Keratinocyte (primary cell): Measurements from ENCODE around the gene ATF3. TPM values are rescaled to one million over a fixed set of nuclear protein-coding genes. Genes with fewer than 3 reads are reported as not detected.
A peak's percentile ranks its signal among the peaks of the same experiment; 100 is the strongest.

Experiments
- DNase-seq: peaks from one replicate; pipeline ENCODE4 v3.0.0-alpha.2; 2011; ENCODE audit warnings: low read depth, missing footprints, low spot score
- FAIRE-seq: peaks from 2 replicates; lab custom pipeline; 2011; peaks lifted over from hg19 to GRCh38; lab: Jason Lieb, UNC
- H2AFZ ChIP-seq: 2 replicates; pipeline ENCODE4 v1.6.0; 2012; ENCODE audit warnings: low read length, control low read depth, inconsistent platforms; ENCODE audit not compliant: control insufficient read depth
- H3K27ac ChIP-seq: 2 replicates; pipeline ENCODE4 v1.5.1; 2011; ENCODE audit warnings: low read length; ENCODE audit not compliant: control insufficient read depth, insufficient read depth
- H3K27me3 ChIP-seq: 3 replicates; pipeline ENCODE4 v1.6.0; 2011; ENCODE audit warnings: low read length; ENCODE audit not compliant: control insufficient read depth, insufficient read depth; ENCODE audit errors: extremely low read depth
- H3K36me3 ChIP-seq, 2 experiments: 2 replicates in 1 of 2; 3 replicates in 1 of 2; pipeline ENCODE4 v1.5.1; 2011; ENCODE audit warnings: low read length in 2 of 2, mild to moderate bottlenecking in 1 of 2; ENCODE audit not compliant: control insufficient read depth in 2 of 2, insufficient read depth in 2 of 2; ENCODE audit errors: extremely low read depth in 1 of 2
- H3K4me1 ChIP-seq: 3 replicates; pipeline ENCODE4 v1.5.1; 2011; ENCODE audit warnings: low read length; ENCODE audit not compliant: control insufficient read depth, insufficient read depth; ENCODE audit errors: extremely low read depth
- H3K4me2 ChIP-seq: 3 replicates; pipeline ENCODE4 v1.6.0; 2011; ENCODE audit warnings: low read depth, low read length; ENCODE audit not compliant: control insufficient read depth, insufficient read depth; ENCODE audit errors: extremely low read depth
- H3K4me3 ChIP-seq, 3 experiments: fragments of 200-600 bp in 1 of 3; sonication (generic) in 1 of 3; 2 replicates in 2 of 3; 3 replicates in 1 of 3; pipeline ENCODE4 v1.5.1; 2011 to 2016; ENCODE audit warnings: low read length in 3 of 3, mild to moderate bottlenecking in 3 of 3, control low read depth in 2 of 3, inconsistent platforms in 1 of 3, low read depth in 1 of 3, mixed read lengths in 1 of 3, mixed run types in 1 of 3, moderate library complexity in 1 of 3; ENCODE audit not compliant: control insufficient read depth in 2 of 3, insufficient read depth in 2 of 3; ENCODE audit errors: extremely low read depth in 1 of 3
- H3K79me2 ChIP-seq: 2 replicates; pipeline ENCODE4 v1.6.0; 2012; ENCODE audit warnings: low read length; ENCODE audit not compliant: control insufficient read depth, insufficient read depth
- H3K9ac ChIP-seq: 3 replicates; pipeline ENCODE4 v1.6.0; 2011; ENCODE audit warnings: low read length; ENCODE audit not compliant: control insufficient read depth, insufficient read depth; ENCODE audit errors: extremely low read depth
- H3K9me1 ChIP-seq: 3 replicates; pipeline ENCODE4 v1.6.0; 2011; ENCODE audit warnings: low read length; ENCODE audit not compliant: control insufficient read depth, insufficient read depth; ENCODE audit errors: extremely low read depth
- H3K9me3 ChIP-seq: 2 replicates; pipeline ENCODE4 v1.5.1; 2012; ENCODE audit warnings: low read depth, low read length; ENCODE audit not compliant: control insufficient read depth
- H4K20me1 ChIP-seq: 3 replicates; pipeline ENCODE4 v1.6.0; 2011; ENCODE audit warnings: low read length; ENCODE audit not compliant: control insufficient read depth, insufficient read depth; ENCODE audit errors: extremely low read depth
- CTCF ChIP-seq, 3 experiments: IDR thresholded peaks in 1 of 3; conservative IDR thresholded peaks in 1 of 3; optimal IDR thresholded peaks in 1 of 3; 2 replicates in 2 of 3; 3 replicates in 1 of 3; pipeline versions ENCODE3 to v1.5.1; 2011; ENCODE audit warnings: low read length in 3 of 3, mild to moderate bottlenecking in 3 of 3, moderate library complexity in 2 of 3, control low read depth in 1 of 3, inconsistent platforms in 1 of 3; ENCODE audit not compliant: insufficient read depth in 2 of 3; ENCODE audit errors: extremely low read depth in 1 of 3
- EZH2 ChIP-seq: IDR thresholded peaks from one replicate; pipeline ENCODE4 v1.6.1; 2012; ENCODE audit warnings: inconsistent platforms, mild to moderate bottlenecking, low read length, moderate library complexity
- dilution Hi-C: fragments of 300-500 bp; cut with MboI; formaldehyde crosslinking; loops from one replicate; pipeline ENCODE4 v1.7.0; 2020; ENCODE audit warnings: low sequenced_read_pairs; ENCODE audit not compliant: extremely low pct_ligation_motif_present
- polyA plus RNA-seq, 5 experiments: library from polyadenylated mRNA; depleted of rRNA in 3 of 5; stranded (reverse) in 3 of 5; stranded (forward) in 1 of 5; unstranded in 1 of 5; fragments of >200 nt; gene quantifications; 1 replicate in 1 of 5; 2 replicates in 3 of 5; 3 replicates in 1 of 5; pipeline versions ENCODE4 v1.2.1 to v1.2.3, GENCODE V29; 2011 to 2012; ENCODE audit warnings: missing spikeins in 2 of 5, low read depth in 1 of 5, low replicate concordance in 1 of 5

Gene ATF3
- polyA plus RNA-seq, 1 donor (not counting 4 experiments of a cell fraction or from before 2014, with no cell fraction given), result 45.1 TPM

- Histone ChIP-seq H3K27me3 (peaks cover 3% of the 10 kb centered on the region), H3K9ac (no peak overlapping the region), H4K20me1 (no peaks in the 10 kb centered on the region), H3K79me2 (no peaks in the 10 kb centered on the region), H2AFZ (no peak overlapping the region), H3K4me1 (peaks cover 8% of the 10 kb centered on the region), H3K36me3 (no peaks in the 10 kb centered on the region), H3K9me1 (no peaks in the 10 kb centered on the region), H3K4me3 (no peak overlapping the region), H3K9me3 (no peaks in the 10 kb centered on the region), H3K4me2 (no peak overlapping the region), H3K27ac (no peak overlapping the region)
- TF ChIP-seq EZH2, result no peak
- DNase-seq (no peak), FAIRE-seq (no peak)
- dilution Hi-C loops, result no loop called here
Observed at GRCh38 chr1:212652609-212653008, 44.0 kb downstream of the ATF3 start.

- no peaks in the 10 kb centered on the region for H3K9me3 ChIP-seq
- no peaks in the 10 kb centered on the region for H4K20me1 ChIP-seq
- no peak overlapping the region for H3K4me2 ChIP-seq
- H3K4me1 ChIP-seq, result peaks cover 8% of the 10 kb centered on the region
- H3K9ac ChIP-seq, result no peak overlapping the region
- H3K27me3 ChIP-seq, result peaks cover 3% of the 10 kb centered on the region
- dilution Hi-C loops, result no loop called here
- no peaks in the 10 kb centered on the region for H3K36me3 ChIP-seq
- DNase-seq (peak; percentile 46), FAIRE-seq (peak; percentile 53)
- TF ChIP-seq EZH2 (no peak), CTCF (optimal IDR thresholded peaks at IDR 0.05 in 1 of 3, IDR thresholded peaks at IDR 0.05 in 1 of 3, conservative IDR thresholded peaks at IDR 0.05 in 1 of 3; ENCODE audit: extremely low read depth in 1 of 3, insufficient read depth in 2 of 3, low read length in 3 of 3) (no peak)
- H3K4me3 ChIP-seq, result no peak overlapping the region
- H3K27ac ChIP-seq, result no peak overlapping the region
- H3K79me2 ChIP-seq, result no peaks in the 10 kb centered on the region
- no peak overlapping the region for H2AFZ ChIP-seq
- H3K9me1 ChIP-seq, result no peaks in the 10 kb centered on the region
Observed at GRCh38 chr1:212655668-212656440, 47.3 kb downstream of the ATF3 start.
